Astrocyte (in vitro differentiated cells and primary cell): ENCODE data around the gene HACL1. TPM values are rescaled to one million over a fixed set of nuclear protein-coding genes. Genes with fewer than 3 reads are reported as not detected.

ENCODE experiments used
- DNase-seq: peaks from one replicate; pipeline ENCODE4 v3.0.0-alpha.2; 2010; ENCODE audit warnings: low read depth
- FAIRE-seq: peaks from 2 replicates; lab custom pipeline; 2011; peaks lifted over from hg19 to GRCh38; lab: Jason Lieb, UNC
- H2AFZ ChIP-seq: 2 replicates; pipeline ENCODE4 v1.6.0; 2012; ENCODE audit warnings: low read depth, low read length, inconsistent platforms
- H3K27ac ChIP-seq: 2 replicates; pipeline ENCODE4 v1.5.1; 2011; ENCODE audit warnings: low read depth, low read length, inconsistent platforms
- H3K27me3 ChIP-seq: 2 replicates; pipeline ENCODE4 v1.6.0; 2011; ENCODE audit warnings: low read length, inconsistent platforms; ENCODE audit not compliant: insufficient read depth
- H3K36me3 ChIP-seq: 2 replicates; pipeline ENCODE4 v1.5.1; 2011; ENCODE audit warnings: low read length, inconsistent platforms; ENCODE audit not compliant: insufficient read depth
- H3K4me1 ChIP-seq: 2 replicates; pipeline ENCODE4 v1.5.1; 2011; ENCODE audit warnings: low read length, inconsistent platforms; ENCODE audit not compliant: insufficient read depth
- H3K4me2 ChIP-seq: 2 replicates; pipeline ENCODE4 v1.6.0; 2012; ENCODE audit warnings: low read length, inconsistent platforms
- H3K4me3 ChIP-seq: 2 replicates; pipeline ENCODE4 v1.5.1; 2011; ENCODE audit warnings: low read depth, mild to moderate bottlenecking, low read length, inconsistent platforms; ENCODE audit not compliant: insufficient read depth
- H3K79me2 ChIP-seq: 2 replicates; pipeline ENCODE4 v1.6.0; 2012; ENCODE audit warnings: mild to moderate bottlenecking, low read length, inconsistent platforms; ENCODE audit not compliant: insufficient read depth
- H3K9ac ChIP-seq: 2 replicates; pipeline ENCODE4 v1.6.0; 2012; ENCODE audit warnings: mild to moderate bottlenecking, low read length, inconsistent platforms
- H3K9me3 ChIP-seq: 2 replicates; pipeline ENCODE4 v1.5.1; 2012; ENCODE audit warnings: low read depth, mild to moderate bottlenecking, low read length, inconsistent platforms; ENCODE audit not compliant: insufficient read depth
- H4K20me1 ChIP-seq: 2 replicates; pipeline ENCODE4 v1.6.0; 2012; ENCODE audit warnings: low read length, inconsistent platforms; ENCODE audit not compliant: insufficient read depth
- H3K27ac Mint-ChIP-seq: one replicate; pipeline ENCODE4 v1.8.0; 2021; ENCODE audit warnings: mild to moderate bottlenecking, mixed read lengths; ENCODE audit not compliant: unreplicated experiment
- H3K27me3 Mint-ChIP-seq: one replicate; pipeline ENCODE4 v1.8.0; 2021; ENCODE audit warnings: low read depth, mixed read lengths; ENCODE audit not compliant: unreplicated experiment
- H3K36me3 Mint-ChIP-seq: one replicate; pipeline ENCODE4 v1.8.0; 2021; ENCODE audit warnings: low read depth, mixed read lengths; ENCODE audit not compliant: unreplicated experiment
- H3K4me1 Mint-ChIP-seq: one replicate; pipeline ENCODE4 v1.8.0; 2021; ENCODE audit warnings: low read depth, mixed read lengths; ENCODE audit not compliant: unreplicated experiment
- H3K4me3 Mint-ChIP-seq: one replicate; pipeline ENCODE4 v1.8.0; 2021; ENCODE audit warnings: mild to moderate bottlenecking, moderate library complexity, mixed read lengths; ENCODE audit not compliant: unreplicated experiment
- H3K9me3 Mint-ChIP-seq: one replicate; pipeline ENCODE4 v1.8.0; 2021; ENCODE audit warnings: mild to moderate bottlenecking, mixed read lengths; ENCODE audit not compliant: unreplicated experiment
- EZH2 ChIP-seq: IDR thresholded peaks from 2 replicates; pipeline ENCODE4 v1.6.1; 2012; ENCODE audit warnings: mild to moderate bottlenecking, low read length, inconsistent platforms; ENCODE audit not compliant: insufficient read depth
- total RNA-seq: library from RNA; stranded (reverse); gene quantifications from 2 replicates; pipeline ENCODE4 v1.2.1, GENCODE V29; 2021
- TF ChIP-seq, protein P1 (sequence below): IDR thresholded peaks from 2 replicates; pipeline ENCODE4 v1.5.1; 2011; ENCODE audit warnings: low read depth, mild to moderate bottlenecking, inconsistent platforms, low read length, moderate library complexity; ENCODE audit not compliant: insufficient read depth

Gene HACL1
- total RNA-seq, 1 donor from 2014 or later: 17.8 TPM

DNA sequence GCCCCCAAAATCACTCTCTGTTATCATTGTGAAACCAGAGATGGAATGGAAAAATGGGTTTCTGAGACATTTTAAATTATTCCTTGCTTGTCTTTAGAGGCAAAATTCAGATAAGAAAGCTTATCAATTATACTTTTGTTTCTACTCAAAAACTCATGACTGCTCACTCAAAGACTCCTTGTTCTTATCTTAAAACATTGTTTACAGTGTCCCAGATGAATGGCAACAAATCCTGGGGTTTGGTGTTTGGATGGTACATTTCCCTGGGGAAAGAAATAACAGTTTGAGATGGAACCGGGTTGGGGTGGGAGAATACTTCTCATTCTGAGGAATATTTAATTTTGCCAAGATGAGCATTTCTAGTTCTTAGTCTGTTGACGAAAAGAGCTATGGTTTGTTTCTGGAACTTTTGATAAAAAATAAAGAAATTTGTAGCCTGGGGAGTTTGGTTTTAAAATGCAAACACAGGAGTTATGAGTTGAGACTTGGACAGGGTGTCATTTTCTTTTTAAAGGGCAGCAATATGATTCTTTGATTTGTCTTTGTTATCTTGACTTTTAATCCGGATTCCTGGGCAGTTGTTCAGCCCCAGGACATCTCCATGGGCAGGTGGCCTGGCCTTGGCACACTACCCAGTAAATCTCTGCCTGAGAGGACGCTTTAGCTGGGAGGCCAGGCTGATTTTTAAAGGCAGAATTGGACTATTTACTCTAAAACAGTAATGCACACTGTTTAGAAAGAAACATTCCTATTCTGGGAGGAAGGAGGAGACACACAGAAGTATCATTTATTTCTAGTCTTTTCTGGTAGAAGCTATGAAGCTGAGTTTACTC lies 32.6 kb upstream of the HACL1 start:
- no peak for FAIRE-seq

DNA sequence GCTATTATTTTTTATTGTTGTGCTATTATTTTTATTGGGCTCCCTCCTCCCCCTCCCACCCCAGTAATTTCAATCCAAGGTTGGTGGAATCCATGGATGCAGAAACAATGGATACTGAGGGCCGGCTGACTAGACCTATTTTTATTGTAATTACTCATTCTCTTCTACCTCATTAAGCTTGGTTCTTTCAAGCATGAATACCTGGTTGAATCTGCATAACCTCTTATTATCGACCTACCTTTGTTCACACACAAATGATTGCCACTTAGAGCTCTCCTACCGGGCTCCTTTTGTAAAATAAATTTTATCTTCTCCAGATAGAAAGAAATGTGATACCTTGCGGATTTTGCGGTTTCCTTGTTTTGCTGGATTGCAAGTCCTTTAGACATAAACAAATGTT lies 31.8 kb upstream of the HACL1 start:
- Histone ChIP-seq H3K9ac (no peak overlapping the region), H3K4me1 (peaks cover 78% of the 10 kb centered on the region), H3K9me3 (no peaks in the 10 kb centered on the region), H3K4me3 (no peak overlapping the region), H3K36me3 (no peaks in the 10 kb centered on the region), H4K20me1 (no peaks in the 10 kb centered on the region), H2AFZ (no peak overlapping the region), H3K27me3 (no peaks in the 10 kb centered on the region), H3K79me2 (no peaks in the 10 kb centered on the region), H3K27ac (no peak overlapping the region), H3K4me2 (no peak overlapping the region)
- peaks cover 2% of the 10 kb centered on the region for H3K9me3 Mint-ChIP-seq
- H3K36me3 Mint-ChIP-seq: peaks cover 5% of the 10 kb centered on the region
- TF ChIP-seq, protein P1, sequence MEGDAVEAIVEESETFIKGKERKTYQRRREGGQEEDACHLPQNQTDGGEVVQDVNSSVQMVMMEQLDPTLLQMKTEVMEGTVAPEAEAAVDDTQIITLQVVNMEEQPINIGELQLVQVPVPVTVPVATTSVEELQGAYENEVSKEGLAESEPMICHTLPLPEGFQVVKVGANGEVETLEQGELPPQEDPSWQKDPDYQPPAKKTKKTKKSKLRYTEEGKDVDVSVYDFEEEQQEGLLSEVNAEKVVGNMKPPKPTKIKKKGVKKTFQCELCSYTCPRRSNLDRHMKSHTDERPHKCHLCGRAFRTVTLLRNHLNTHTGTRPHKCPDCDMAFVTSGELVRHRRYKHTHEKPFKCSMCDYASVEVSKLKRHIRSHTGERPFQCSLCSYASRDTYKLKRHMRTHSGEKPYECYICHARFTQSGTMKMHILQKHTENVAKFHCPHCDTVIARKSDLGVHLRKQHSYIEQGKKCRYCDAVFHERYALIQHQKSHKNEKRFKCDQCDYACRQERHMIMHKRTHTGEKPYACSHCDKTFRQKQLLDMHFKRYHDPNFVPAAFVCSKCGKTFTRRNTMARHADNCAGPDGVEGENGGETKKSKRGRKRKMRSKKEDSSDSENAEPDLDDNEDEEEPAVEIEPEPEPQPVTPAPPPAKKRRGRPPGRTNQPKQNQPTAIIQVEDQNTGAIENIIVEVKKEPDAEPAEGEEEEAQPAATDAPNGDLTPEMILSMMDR: no peak
- TF ChIP-seq EZH2: no peak
- no peak overlapping the region for H3K27ac Mint-ChIP-seq
- no peak for FAIRE-seq
- DNase-seq: no peak
- H3K27me3 Mint-ChIP-seq: no peaks in the 10 kb centered on the region
- H3K4me1 Mint-ChIP-seq: peaks cover 54% of the 10 kb centered on the region
- H3K4me3 Mint-ChIP-seq: no peak overlapping the region

More for the DNA sequence above, 32.6 kb upstream of the HACL1 start:
- H3K4me1 Mint-ChIP-seq: peaks cover 60% of the 10 kb centered on the region
- Histone ChIP-seq H3K9me3 (no peaks in the 10 kb centered on the region), H3K4me3 (no peak overlapping the region), H3K36me3 (no peaks in the 10 kb centered on the region), H4K20me1 (no peaks in the 10 kb centered on the region), H3K27me3 (no peaks in the 10 kb centered on the region), H3K4me1 (peaks cover 85% of the 10 kb centered on the region), H3K4me2 (peak overlapping the region; percentile 5), H2AFZ (no peak overlapping the region), H3K79me2 (no peaks in the 10 kb centered on the region), H3K27ac (peak overlapping the region; percentile 98), H3K9ac (peak overlapping the region; percentile 83)
- H3K27ac Mint-ChIP-seq: no peak overlapping the region
- TF ChIP-seq, protein P1: no peak
- TF ChIP-seq EZH2: no peak
- peak; percentile 41 for DNase-seq
- peak overlapping the region; percentile 23 for H3K4me3 Mint-ChIP-seq
- H3K36me3 Mint-ChIP-seq: peaks cover 5% of the 10 kb centered on the region
- no peaks in the 10 kb centered on the region for H3K27me3 Mint-ChIP-seq
- H3K9me3 Mint-ChIP-seq: peaks cover 2% of the 10 kb centered on the region

DNA sequence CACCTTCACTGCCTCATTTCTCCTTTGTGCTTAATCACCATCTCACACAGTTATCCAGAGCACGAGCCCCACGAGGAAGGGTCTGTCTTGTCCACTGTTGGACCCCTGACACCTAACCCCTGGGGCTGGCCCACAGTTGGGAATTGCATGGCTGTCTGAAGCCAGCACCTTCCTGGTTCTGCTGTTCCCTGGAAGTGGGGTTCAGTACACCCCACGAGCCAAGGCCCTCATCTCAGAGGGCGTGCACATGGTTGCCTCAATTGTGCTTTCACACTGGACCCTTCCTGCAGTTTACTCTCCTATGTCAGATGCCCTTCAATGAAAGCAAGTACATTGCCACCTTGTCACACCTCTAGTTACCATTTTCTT lies 30.8 kb upstream of the HACL1 start:
- H3K36me3 Mint-ChIP-seq: peaks cover 5% of the 10 kb centered on the region
- peak overlapping the region; percentile 50 for H3K9ac ChIP-seq
- no peaks in the 10 kb centered on the region for H3K36me3 ChIP-seq
- H3K4me3 Mint-ChIP-seq: no peak overlapping the region
- peaks cover 2% of the 10 kb centered on the region for H3K9me3 Mint-ChIP-seq
- H2AFZ ChIP-seq: no peak overlapping the region
- H3K27ac ChIP-seq: peak overlapping the region; percentile 91
- TF ChIP-seq EZH2: no peak
- TF ChIP-seq, protein P1: no peak
- DNase-seq: no peak
- H3K27me3 ChIP-seq: no peaks in the 10 kb centered on the region
- peak overlapping the region; percentile 23 for H3K27ac Mint-ChIP-seq
- no peaks in the 10 kb centered on the region for H4K20me1 ChIP-seq
- H3K9me3 ChIP-seq: no peaks in the 10 kb centered on the region
- no peaks in the 10 kb centered on the region for H3K27me3 Mint-ChIP-seq
- peaks cover 69% of the 10 kb centered on the region for H3K4me1 ChIP-seq
- no peak overlapping the region for H3K4me3 ChIP-seq
- no peak overlapping the region for H3K4me2 ChIP-seq
- peaks cover 45% of the 10 kb centered on the region for H3K4me1 Mint-ChIP-seq
- H3K79me2 ChIP-seq: no peaks in the 10 kb centered on the region
- no peak for FAIRE-seq
